Measurements from ENCODE around the gene CCR9.

CCR9 gene

DNA sequence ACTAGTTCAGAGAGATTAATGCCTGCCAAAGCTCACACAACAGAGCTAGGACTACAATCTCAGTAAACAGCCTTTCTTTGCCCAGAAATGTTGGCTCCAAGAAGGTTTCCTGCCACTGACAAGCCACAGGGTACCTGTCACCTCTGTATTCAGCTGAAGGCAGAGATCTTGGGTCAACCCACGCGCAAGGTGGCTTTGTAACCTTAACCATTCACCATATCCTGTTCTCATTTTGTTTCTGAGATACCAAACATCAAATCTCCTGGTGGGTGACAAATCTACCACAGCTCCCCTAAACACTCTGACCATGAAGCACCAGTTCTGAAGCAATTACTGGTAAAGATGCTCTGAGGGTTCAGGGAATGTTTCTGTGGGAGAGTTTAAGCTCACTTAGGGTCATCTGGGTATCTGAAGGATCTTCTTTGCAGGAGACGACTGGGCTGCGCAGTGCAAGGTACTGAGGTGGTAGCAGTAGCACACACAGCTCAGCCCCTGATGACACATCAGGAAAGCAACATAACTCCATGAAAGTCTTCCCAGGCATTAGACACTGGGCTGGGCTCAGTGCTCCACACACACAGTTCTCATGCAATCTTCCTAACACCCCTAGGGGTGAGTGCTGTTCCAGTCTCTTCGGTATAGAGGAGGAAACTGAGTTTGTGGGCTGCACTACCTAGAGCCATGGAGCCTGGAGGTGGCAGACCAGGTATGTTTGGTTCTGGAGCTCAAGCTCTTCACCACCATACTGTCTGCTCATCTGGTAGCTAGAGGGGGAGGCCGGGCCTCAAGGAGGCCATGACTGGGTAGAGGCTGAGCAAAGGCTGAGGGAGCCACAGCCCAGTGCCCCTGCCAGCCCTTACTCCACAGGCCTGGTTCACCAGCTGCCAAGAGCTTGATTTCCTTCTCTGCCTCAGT, 64.6 kb downstream of the CCR9 start:
- in situ Hi-C loops (cut with HindIII; ENCODE audit: low sequenced_read_pairs): no loop called here

DNA sequence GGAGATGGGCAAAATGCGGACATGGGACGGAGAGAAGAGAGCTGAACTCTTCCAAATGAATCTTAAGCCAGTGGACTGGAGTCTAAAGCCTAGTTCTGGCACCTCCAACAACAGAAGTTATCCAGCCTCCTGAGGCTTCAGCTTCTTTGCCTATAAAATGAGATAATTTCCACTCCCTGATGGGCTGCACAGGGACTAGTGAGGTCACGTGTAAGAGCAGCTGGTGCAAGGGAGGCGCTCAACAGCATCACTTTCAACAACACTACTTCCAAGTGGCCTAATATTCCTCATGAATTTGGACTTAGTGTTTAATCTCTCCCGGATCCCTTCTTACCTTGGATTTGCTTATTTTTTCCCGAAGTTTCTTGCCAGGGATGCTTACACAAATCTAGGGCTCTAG, 65.6 kb downstream of the CCR9 start:
- in situ Hi-C loops (cut with HindIII; ENCODE audit: low sequenced_read_pairs): no loop called here

DNA sequence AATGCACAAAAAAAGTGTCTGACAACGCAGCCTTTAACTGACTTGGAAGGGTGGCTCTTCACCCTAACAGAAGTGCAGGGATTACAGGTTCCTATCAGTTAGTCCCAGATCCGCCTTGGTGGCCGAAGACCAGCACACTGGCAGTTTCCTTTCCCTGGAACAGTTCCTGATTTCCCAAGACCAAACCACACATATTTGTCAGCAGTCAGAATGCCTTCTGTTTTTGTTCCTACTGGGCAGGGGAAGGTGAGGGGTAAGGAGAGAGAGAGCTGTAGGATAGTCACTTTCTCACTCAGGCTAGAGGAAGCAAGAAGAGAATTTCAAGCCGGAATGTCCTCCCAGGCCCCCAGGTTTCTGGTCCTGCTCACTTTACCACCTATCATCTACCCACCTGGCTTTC, 66.1 kb downstream of the CCR9 start:
- in situ Hi-C loops (cut with HindIII; ENCODE audit: low sequenced_read_pairs): no loop called here

Data from endothelial cell of hepatic sinusoid (primary cell).